Body of pancreas (tissue), 4 donors: ENCODE measurements around the gene LEFTY1.

Experiments
- CTCF ChIP-seq, 7 experiments: fragments of 450-650 bp in 4 of 7; fragments of 200-600 bp in 3 of 7; sonication (generic) in 3 of 7; IDR thresholded peaks; one replicate each; pipeline ENCODE4 v1.5.1; 2016 to 2019; ENCODE audit warnings: antibody characterized with exemption in 7 of 7
- POLR2A ChIP-seq, 3 donors: fragments of 450-650 bp; IDR thresholded peaks; one replicate each; pipeline ENCODE4 v1.6.1; 2016; ENCODE audit warnings: antibody characterized with exemption in 3 of 3, mild to moderate bottlenecking in 2 of 3

GRCh38 chr1:225870911-225871310 is 18.0 kb downstream of the LEFTY1 start:
- no peak for TF ChIP-seq CTCF (IDR thresholded peaks at IDR 0.05)
- TF ChIP-seq POLR2A (IDR thresholded peaks at IDR 0.05), result no peak
